Ovary (tissue), 9 donors: ENCODE results near the gene LRRC59. TPM values are rescaled to one million over a fixed set of nuclear protein-coding genes. Genes with fewer than 3 reads are reported as not detected.
"Not testable (repeated sequence)": the region's sequence is repeated elsewhere in the genome, so short reads cannot be mapped to it uniquely, and the experiment has no call there.

Experiments used
- DNase-seq, 5 donors: peaks; one replicate each; pipeline ENCODE4 v3.0.0-alpha.2; 2019 to 2020
- H3K27ac ChIP-seq, 2 donors: fragments of 200-600 bp; one replicate each; pipeline versions ENCODE4 v1.5.1 to v1.8.0; 2019 to 2022
- H3K27me3 ChIP-seq: fragments of 200-600 bp; one replicate; pipeline ENCODE4 v1.8.0; 2022
- H3K36me3 ChIP-seq: fragments of 200-600 bp; sonication (generic); one replicate; pipeline ENCODE4 v1.5.1; 2019
- H3K4me1 ChIP-seq: one replicate; pipeline ENCODE4 v1.8.1; 2013; ENCODE audit warnings: mild to moderate bottlenecking, moderate library complexity; ENCODE audit not compliant: insufficient read depth
- H3K4me3 ChIP-seq: fragments of 200-600 bp; sonication (generic); one replicate; pipeline ENCODE4 v1.5.1; 2017
- H3K9me3 ChIP-seq, 2 donors: fragments of 200-600 bp in 1 of 2; sonication (generic) in 1 of 2; one replicate each; pipeline versions ENCODE4 v1.5.1 to v1.8.1; 2013 to 2019; ENCODE audit warnings: mild to moderate bottlenecking in 1 of 2, moderate library complexity in 1 of 2
- EP300 ChIP-seq: sonication (generic); formaldehyde crosslinking; IDR thresholded peaks from one replicate; pipeline ENCODE4 v1.6.1; 2017; ENCODE audit warnings: antibody characterized with exemption
- POLR2A ChIP-seq: fragments of 450-650 bp; IDR thresholded peaks from one replicate; pipeline ENCODE4 v1.6.1; 2017; ENCODE audit warnings: antibody characterized with exemption, mild to moderate bottlenecking, moderate library complexity
- WGBS, 3 donors: extraction: QIAGEN DNeasy Blood & Tissue Kit in 1 of 3; methylation state at CpG; one replicate each; pipeline versions ENCODE4 v1.1.5 to v1.1.7; 2013 to 2017; 5-methylcytosine and 5-hydroxymethylcytosine counted together
- intact Hi-C, 4 donors: fragments of 100-400 bp; cut with DNase I; formaldehyde crosslinking; loops; one replicate each; pipeline versions ENCODE4 v1.11.0 to v1.15.1; 2022 to 2023
- polyA plus RNA-seq, 2 donors: library from polyadenylated mRNA; stranded (reverse); fragments of 200-250 nt in 1 of 2; fragments of 350-450 nt in 1 of 2; fragmentation: Illumina TruSeq in 1 of 2; extraction: RNeasy Lipid Tissue Mini Kit (QIAGEN cat#74804) in 1 of 2; gene quantifications; one replicate each; pipeline ENCODE4 v1.2.3, GENCODE V29; 2013 to 2014
- total RNA-seq, 7 donors: library from RNA; depleted of rRNA in 2 of 7; stranded (reverse); fragments of >200 nt in 2 of 7; fragmentation: NEBNext Ultra II Directional in 3 of 7; extraction: Animal tissue kit (Norgen Biotek cat#: 25700) in 3 of 7; gene quantifications; one replicate each; pipeline versions ENCODE4 v1.1.0 to v1.2.4, GENCODE V29; 2016 to 2023
- TF ChIP-seq, protein P1 (sequence below), 3 donors: fragments of 450-650 bp in 2 of 3; fragments of 200-600 bp in 1 of 3; IDR thresholded peaks; one replicate each; pipeline versions ENCODE4 v1.5.1 to v1.8.0; 2016 to 2022; ENCODE audit warnings: antibody characterized with exemption in 3 of 3, mild to moderate bottlenecking in 1 of 3
- donor health status: DM: no; HTN: no; CAD: no; lungs with moderate emphysema.
- donor health status: DM: no; HTN: no; CAD: no.
- donor health status: Bipolar disorder and iron deficiency.
- donor health status: DM: yes; HTN: yes; CAD: no.
- donor health status: DM: no; HTN: no; CAD: no.
- donor health status: DM: yes; HTN: yes; CAD: no.

Gene LRRC59
- total and polyA plus RNA-seq, 9 donors: 18.4 to 71.4 (median 41.0) TPM

GRCh38 chr17:50422738-50423137 is 25.4 kb upstream of the LRRC59 start:
- Histone ChIP-seq H3K36me3 (no peaks in the 10 kb centered on the region), H3K27me3 (no peaks in the 10 kb centered on the region), H3K27ac (no peak overlapping the region), H3K4me1 (peaks cover 19% of the 10 kb centered on the region), H3K4me3 (no peak overlapping the region), H3K9me3 (no peaks in the 10 kb centered on the region)
- DNase-seq: no peak
- TF ChIP-seq, protein P1, sequence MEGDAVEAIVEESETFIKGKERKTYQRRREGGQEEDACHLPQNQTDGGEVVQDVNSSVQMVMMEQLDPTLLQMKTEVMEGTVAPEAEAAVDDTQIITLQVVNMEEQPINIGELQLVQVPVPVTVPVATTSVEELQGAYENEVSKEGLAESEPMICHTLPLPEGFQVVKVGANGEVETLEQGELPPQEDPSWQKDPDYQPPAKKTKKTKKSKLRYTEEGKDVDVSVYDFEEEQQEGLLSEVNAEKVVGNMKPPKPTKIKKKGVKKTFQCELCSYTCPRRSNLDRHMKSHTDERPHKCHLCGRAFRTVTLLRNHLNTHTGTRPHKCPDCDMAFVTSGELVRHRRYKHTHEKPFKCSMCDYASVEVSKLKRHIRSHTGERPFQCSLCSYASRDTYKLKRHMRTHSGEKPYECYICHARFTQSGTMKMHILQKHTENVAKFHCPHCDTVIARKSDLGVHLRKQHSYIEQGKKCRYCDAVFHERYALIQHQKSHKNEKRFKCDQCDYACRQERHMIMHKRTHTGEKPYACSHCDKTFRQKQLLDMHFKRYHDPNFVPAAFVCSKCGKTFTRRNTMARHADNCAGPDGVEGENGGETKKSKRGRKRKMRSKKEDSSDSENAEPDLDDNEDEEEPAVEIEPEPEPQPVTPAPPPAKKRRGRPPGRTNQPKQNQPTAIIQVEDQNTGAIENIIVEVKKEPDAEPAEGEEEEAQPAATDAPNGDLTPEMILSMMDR (IDR thresholded peaks at IDR 0.05): no peak
- TF ChIP-seq POLR2A: no peak
- TF ChIP-seq EP300: no peak
- 91 to 99% (median 93%) methylated on average over 2 of the region's 2 CpGs for WGBS, 3 donors
- intact Hi-C loops: no loop called here

- H3K27me3 ChIP-seq: no peaks in the 10 kb centered on the region
- WGBS, 3 donors: 26 to 31% (median 29%) methylated on average over 3 of the region's 3 CpGs
- intact Hi-C loops: no loop called here
- peak overlapping the region; percentile 11 for H3K4me3 ChIP-seq
- peak overlapping the region in 1 of 2 donors; percentile 35 for H3K27ac ChIP-seq
- TF ChIP-seq POLR2A: no peak
- TF ChIP-seq, protein P1 (IDR thresholded peaks at IDR 0.05): no peak
- no peak for TF ChIP-seq EP300
- H3K4me1 ChIP-seq: peaks cover 11% of the 10 kb centered on the region
- DNase-seq: no peak
- no peaks in the 10 kb centered on the region for H3K9me3 ChIP-seq
- H3K36me3 ChIP-seq: no peaks in the 10 kb centered on the region
Measured at GRCh38 chr17:50421308-50422051, 24.2 kb upstream of the LRRC59 start.

GRCh38 chr17:50420419-50421112 is 23.2 kb upstream of the LRRC59 start:
- H3K4me1 ChIP-seq: peaks cover 8% of the 10 kb centered on the region
- intact Hi-C loops: no loop called here
- no peak overlapping the region for H3K4me3 ChIP-seq
- no peaks in the 10 kb centered on the region for H3K27me3 ChIP-seq
- no peak for DNase-seq
- H3K36me3 ChIP-seq: no peaks in the 10 kb centered on the region
- no peak for TF ChIP-seq POLR2A
- WGBS, 3 donors: 86 to 97% (median 95%) methylated on average over 6 of the region's 6 CpGs
- no peaks in the 10 kb centered on the region for H3K9me3 ChIP-seq
- H3K27ac ChIP-seq: no peak overlapping the region

- H3K27me3 ChIP-seq, H3K9me3 ChIP-seq, DNase-seq, H3K4me1 ChIP-seq, intact Hi-C loops, H3K27ac ChIP-seq, H3K4me3 ChIP-seq, H3K36me3 ChIP-seq: not testable (repeated sequence)
- WGBS, 3 donors: 97 to 98% (median 97%) methylated on average over 10 of the region's 10 CpGs
Measured at GRCh38 chr17:50419577-50419976, 22.3 kb upstream of the LRRC59 start.

DNA sequence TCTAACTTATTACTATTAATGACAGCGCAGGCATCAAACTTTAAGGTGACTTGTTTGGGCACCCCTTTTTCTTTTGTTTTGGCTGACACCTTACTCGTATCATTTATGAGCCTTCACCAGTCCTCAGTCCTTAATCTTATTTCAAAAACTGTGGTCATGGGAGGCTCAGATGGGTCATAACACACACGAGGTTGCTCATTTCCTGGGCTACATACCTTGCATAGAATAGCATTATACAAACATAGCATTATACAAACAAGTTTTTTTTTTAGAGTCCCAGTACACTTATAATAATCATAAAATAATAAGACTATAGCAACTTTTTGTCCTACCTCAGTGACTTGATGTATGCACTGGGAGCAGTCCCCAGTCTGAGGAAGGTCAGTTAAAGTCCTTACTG is 17.5 kb upstream of the LRRC59 start:
- Histone ChIP-seq H3K27ac (no peak overlapping the region), H3K9me3 (no peaks in the 10 kb centered on the region), H3K36me3 (no peaks in the 10 kb centered on the region), H3K4me1 (no peaks in the 10 kb centered on the region), H3K4me3 (no peak overlapping the region), H3K27me3 (no peaks in the 10 kb centered on the region)
- TF ChIP-seq POLR2A: no peak
- TF ChIP-seq, protein P1 (IDR thresholded peaks at IDR 0.05): no peak
- no peak for TF ChIP-seq EP300
- no peak for DNase-seq
- WGBS, 3 donors: 72 to 73% (median 73%) methylated on average over 3 of the region's 3 CpGs
- intact Hi-C loops: no loop called here
